Spleen (tissue), 7 donors: Measurements from ENCODE around the gene ERC2.

Experiments used
- POLR2A ChIP-seq, 3 donors: fragments of 450-650 bp; IDR thresholded peaks; one replicate each; pipeline ENCODE4 v1.5.1; 2017; ENCODE audit warnings: antibody characterized with exemption in 3 of 3, mild to moderate bottlenecking in 1 of 3
- TF ChIP-seq, protein P1 (sequence below), 11 experiments: fragments of 200-600 bp in 7 of 11; fragments of 450-650 bp in 4 of 11; sonication (generic) in 4 of 11; IDR thresholded peaks in 8 of 11; conservative IDR thresholded peaks in 3 of 11; 1 replicate in 7 of 11; 2 replicates in 4 of 11; pipeline versions ENCODE4 v1.4.0 to v1.8.0; 2016 to 2021; ENCODE audit warnings: antibody characterized with exemption in 11 of 11, inconsistent platforms in 4 of 11, mild to moderate bottlenecking in 1 of 11
- donor health status: DM: no; HTN: no; CAD: no; lungs with moderate emphysema.
- donor health status: DM: no; HTN: no; CAD: no.
- donor health status: DM: no; HTN: no; CAD: no.

DNA sequence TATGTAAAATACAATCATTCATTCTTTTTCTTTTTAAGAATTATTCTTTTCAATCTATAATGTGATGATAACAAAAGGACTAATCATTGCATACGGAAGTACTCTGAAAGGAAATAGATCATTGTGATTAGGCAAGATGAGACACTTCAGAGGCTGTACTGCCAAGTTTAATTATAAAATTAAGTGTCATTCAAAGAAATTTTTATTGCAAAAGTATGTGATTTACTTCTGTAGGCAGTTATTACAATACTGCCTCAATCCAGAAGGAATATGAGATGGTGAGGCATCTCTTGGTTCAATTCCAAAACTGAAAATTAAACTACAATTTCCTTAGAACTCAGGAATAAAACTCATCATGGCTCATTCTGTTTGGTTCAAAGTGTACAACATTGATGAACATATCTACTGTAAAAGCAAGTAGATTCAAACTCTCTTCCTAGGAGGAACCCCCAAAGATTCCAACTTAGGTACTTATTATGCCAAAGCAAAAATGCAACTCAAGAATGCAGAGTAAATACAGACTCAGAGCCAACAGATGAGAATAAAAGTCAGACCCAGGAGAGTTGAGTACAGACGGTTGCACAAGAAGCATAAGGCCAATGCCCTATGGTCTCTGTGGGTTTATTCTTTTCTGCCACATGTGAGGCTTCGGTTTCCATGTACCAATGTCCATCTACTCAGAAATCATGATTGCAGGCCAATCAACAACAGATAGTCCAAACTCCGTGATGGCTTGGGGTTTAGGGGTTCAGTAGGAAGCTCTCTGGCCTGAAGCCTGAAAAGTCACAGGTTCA lies 862.6 kb downstream of the ERC2 start:
- TF ChIP-seq POLR2A (IDR thresholded peaks at IDR 0.05), result no peak
- TF ChIP-seq, protein P1, sequence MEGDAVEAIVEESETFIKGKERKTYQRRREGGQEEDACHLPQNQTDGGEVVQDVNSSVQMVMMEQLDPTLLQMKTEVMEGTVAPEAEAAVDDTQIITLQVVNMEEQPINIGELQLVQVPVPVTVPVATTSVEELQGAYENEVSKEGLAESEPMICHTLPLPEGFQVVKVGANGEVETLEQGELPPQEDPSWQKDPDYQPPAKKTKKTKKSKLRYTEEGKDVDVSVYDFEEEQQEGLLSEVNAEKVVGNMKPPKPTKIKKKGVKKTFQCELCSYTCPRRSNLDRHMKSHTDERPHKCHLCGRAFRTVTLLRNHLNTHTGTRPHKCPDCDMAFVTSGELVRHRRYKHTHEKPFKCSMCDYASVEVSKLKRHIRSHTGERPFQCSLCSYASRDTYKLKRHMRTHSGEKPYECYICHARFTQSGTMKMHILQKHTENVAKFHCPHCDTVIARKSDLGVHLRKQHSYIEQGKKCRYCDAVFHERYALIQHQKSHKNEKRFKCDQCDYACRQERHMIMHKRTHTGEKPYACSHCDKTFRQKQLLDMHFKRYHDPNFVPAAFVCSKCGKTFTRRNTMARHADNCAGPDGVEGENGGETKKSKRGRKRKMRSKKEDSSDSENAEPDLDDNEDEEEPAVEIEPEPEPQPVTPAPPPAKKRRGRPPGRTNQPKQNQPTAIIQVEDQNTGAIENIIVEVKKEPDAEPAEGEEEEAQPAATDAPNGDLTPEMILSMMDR (IDR thresholded peaks at IDR 0.05 in 8 of 11, conservative IDR thresholded peaks at IDR 0.05 in 3 of 11), result no peak
